Upper lobe of left lung (tissue), 4 donors: ENCODE results near the gene RANBP9.

Source experiments
- POLR2A ChIP-seq, 4 donors: fragments of 450-650 bp; IDR thresholded peaks; one replicate each; pipeline ENCODE4 v1.5.1; 2016 to 2017; ENCODE audit warnings: antibody characterized with exemption in 4 of 4, mild to moderate bottlenecking in 2 of 4
- TF ChIP-seq, protein P1 (sequence below), 6 experiments: fragments of 450-650 bp in 4 of 6; fragments of 200-600 bp in 2 of 6; sonication (generic) in 2 of 6; IDR thresholded peaks; one replicate each; pipeline ENCODE4 v1.5.1; 2016 to 2019; ENCODE audit warnings: antibody characterized with exemption in 6 of 6

DNA sequence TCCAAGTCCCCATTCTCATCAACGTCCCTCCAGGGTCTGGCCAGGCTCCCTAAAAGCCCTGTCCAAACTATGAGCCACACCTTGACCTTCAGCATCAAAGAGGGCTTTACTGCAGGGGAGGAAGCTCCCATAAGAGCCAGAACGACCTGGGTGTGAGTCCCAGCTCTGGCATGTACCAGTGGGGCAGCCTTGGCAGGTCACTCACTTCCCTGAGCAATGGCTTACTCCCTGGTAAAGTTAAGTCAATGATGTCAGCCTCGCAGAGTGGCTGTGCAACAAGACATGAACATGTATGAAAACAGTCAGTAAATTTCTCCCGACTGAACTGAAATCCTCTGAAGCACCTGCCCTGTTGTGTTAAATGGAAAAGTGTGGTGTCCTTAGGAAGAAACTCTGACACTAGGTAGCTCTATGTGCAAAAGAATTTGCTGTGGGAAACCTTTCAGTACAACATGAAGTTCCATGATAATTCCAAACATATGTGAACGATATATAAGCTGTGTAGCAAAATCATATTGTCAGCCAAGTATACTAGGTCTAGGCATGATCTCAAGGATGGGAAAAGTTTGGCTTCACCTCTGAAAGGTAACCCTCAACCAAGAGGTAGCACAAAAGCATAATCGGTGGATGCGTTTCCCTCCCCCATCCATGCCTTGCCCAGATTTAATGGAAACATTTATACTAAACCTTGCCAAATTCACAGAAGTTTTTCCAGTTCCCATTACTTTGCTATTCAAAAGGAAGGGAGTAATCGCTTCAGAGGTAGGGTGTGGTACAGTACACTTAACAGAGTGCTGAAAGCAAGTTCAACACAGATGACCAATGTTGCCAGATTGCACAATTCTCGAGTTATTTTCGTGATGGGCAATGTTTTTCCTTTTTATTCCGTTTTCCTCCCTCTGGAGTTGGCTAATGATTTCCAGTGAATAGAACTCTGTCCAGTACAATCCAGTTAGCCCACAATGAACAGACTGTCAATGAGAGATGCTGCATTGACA is 49.0 kb upstream of the RANBP9 start:
- TF ChIP-seq, protein P1, sequence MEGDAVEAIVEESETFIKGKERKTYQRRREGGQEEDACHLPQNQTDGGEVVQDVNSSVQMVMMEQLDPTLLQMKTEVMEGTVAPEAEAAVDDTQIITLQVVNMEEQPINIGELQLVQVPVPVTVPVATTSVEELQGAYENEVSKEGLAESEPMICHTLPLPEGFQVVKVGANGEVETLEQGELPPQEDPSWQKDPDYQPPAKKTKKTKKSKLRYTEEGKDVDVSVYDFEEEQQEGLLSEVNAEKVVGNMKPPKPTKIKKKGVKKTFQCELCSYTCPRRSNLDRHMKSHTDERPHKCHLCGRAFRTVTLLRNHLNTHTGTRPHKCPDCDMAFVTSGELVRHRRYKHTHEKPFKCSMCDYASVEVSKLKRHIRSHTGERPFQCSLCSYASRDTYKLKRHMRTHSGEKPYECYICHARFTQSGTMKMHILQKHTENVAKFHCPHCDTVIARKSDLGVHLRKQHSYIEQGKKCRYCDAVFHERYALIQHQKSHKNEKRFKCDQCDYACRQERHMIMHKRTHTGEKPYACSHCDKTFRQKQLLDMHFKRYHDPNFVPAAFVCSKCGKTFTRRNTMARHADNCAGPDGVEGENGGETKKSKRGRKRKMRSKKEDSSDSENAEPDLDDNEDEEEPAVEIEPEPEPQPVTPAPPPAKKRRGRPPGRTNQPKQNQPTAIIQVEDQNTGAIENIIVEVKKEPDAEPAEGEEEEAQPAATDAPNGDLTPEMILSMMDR (IDR thresholded peaks at IDR 0.05), result no peak
- no peak for TF ChIP-seq POLR2A (IDR thresholded peaks at IDR 0.05)
